ENCODE measurements around the gene VANGL2.

- no peak for TF ChIP-seq POLR2AphosphoS5 (IDR thresholded peaks at IDR 0.05)
- no peak for TF ChIP-seq CTCF (IDR thresholded peaks at IDR 0.05)
- no peak for TF ChIP-seq POLR2A (IDR thresholded peaks at IDR 0.05)
Observed at GRCh38 chr1:160453443-160453842, 53.1 kb downstream of the VANGL2 start.

Measured in prostate gland (tissue), 2 donors.